SK-N-SH (cell line): Measurements from ENCODE around the gene ADD3. TPM values are rescaled to one million over a fixed set of nuclear protein-coding genes. Genes with fewer than 3 reads are reported as not detected.
A peak's percentile ranks its signal among the peaks of the same experiment; 100 is the strongest.

Experiments
- CTCF ChIA-PET: fragments of 300-600, 350-600 bp; formaldehyde crosslinking; extraction: SDS; loops from one replicate; lab custom pipeline; 2021; lab: Yijun Ruan, JAX
- POLR2A ChIA-PET: fragments of 350-600 bp; sonication (Branson Sonifier 250); formaldehyde crosslinking; extraction: SDS; loops from one replicate; lab custom pipeline; 2020; ENCODE audit warnings: antibody characterized with exemption, inconsistent platforms; lab: Yijun Ruan, JAX
- DNase-seq: peaks from one replicate; pipeline ENCODE4 v3.0.0; 2012
- H2AFZ ChIP-seq: fragments of 200-600 bp; sonication (generic); 2 replicates; pipeline ENCODE4 v1.8.1; 2016; ENCODE audit warnings: antibody characterized with exemption, mild to moderate bottlenecking, low read depth
- H3F3A ChIP-seq: fragments of 200-600 bp; sonication (generic); replicated peaks from 2 replicates; pipeline ENCODE3; 2016; ENCODE audit warnings: antibody characterized with exemption, mild to moderate bottlenecking; ENCODE audit not compliant: insufficient read depth
- H3K27ac ChIP-seq, 2 experiments: fragments of 200-500 bp in 1 of 2; fragments of 200-600 bp in 1 of 2; sonication (Bioruptor generic) in 1 of 2; sonication (generic), shearing (Covaris generic) in 1 of 2; 2 replicates each; pipeline versions ENCODE4 v1.5.1 to v1.6.1; 2014 to 2016; ENCODE audit warnings: low read depth in 2 of 2, inconsistent platforms in 1 of 2, low read length in 1 of 2, mild to moderate bottlenecking in 1 of 2, mixed read lengths in 1 of 2
- H3K27me3 ChIP-seq: fragments of 200-600 bp; sonication (generic), shearing (Covaris generic); 2 replicates; pipeline ENCODE4 v1.6.1; 2016; ENCODE audit warnings: mixed run types; ENCODE audit not compliant: insufficient read depth
- H3K36me3 ChIP-seq, 2 experiments: fragments of 200-500 bp in 1 of 2; fragments of 200-600 bp in 1 of 2; sonication (Bioruptor generic) in 1 of 2; sonication (generic) in 1 of 2; replicated peaks in 1 of 2; 2 replicates each; pipeline versions ENCODE3 to v1.5.1; 2014 to 2016; ENCODE audit warnings: low read length in 1 of 2, mild to moderate bottlenecking in 1 of 2; ENCODE audit not compliant: insufficient read depth in 2 of 2, control insufficient read depth in 1 of 2
- H3K4me1 ChIP-seq, 2 experiments: fragments of 200-500 bp in 1 of 2; fragments of 200-600 bp in 1 of 2; sonication (Bioruptor generic) in 1 of 2; sonication (generic), shearing (Covaris generic) in 1 of 2; 2 replicates each; pipeline versions ENCODE4 v1.5.1 to v1.6.1; 2014 to 2016; ENCODE audit warnings: low read depth in 1 of 2, low read length in 1 of 2, mixed run types in 1 of 2; ENCODE audit not compliant: insufficient read depth in 2 of 2, control insufficient read depth in 1 of 2
- H3K4me2 ChIP-seq: fragments of 200-600 bp; sonication (generic), shearing (Covaris generic); 2 replicates; pipeline ENCODE4 v1.6.1; 2017; ENCODE audit warnings: mixed run types
- H3K4me3 ChIP-seq, 2 experiments: fragments of 200-500 bp in 1 of 2; fragments of 200-600 bp in 1 of 2; sonication (Bioruptor generic) in 1 of 2; sonication (generic), shearing (Covaris generic) in 1 of 2; 2 replicates each; pipeline versions ENCODE4 v1.5.1 to v1.8.1; 2014 to 2016; ENCODE audit warnings: low read depth in 2 of 2, inconsistent platforms in 1 of 2, low read length in 1 of 2, mild to moderate bottlenecking in 1 of 2, mixed read lengths in 1 of 2, moderate library complexity in 1 of 2
- H3K79me2 ChIP-seq: fragments of 200-600 bp; sonication (generic); 2 replicates; pipeline ENCODE4 v1.8.1; 2017; ENCODE audit warnings: mild to moderate bottlenecking; ENCODE audit not compliant: insufficient read depth
- H3K9ac ChIP-seq: fragments of 200-600 bp; sonication (generic); 2 replicates; pipeline ENCODE4 v1.6.1; 2017; ENCODE audit warnings: mixed run types
- H3K9me2 ChIP-seq: fragments of 200-600 bp; sonication (generic); 2 replicates; pipeline ENCODE4 v1.6.1; 2017; ENCODE audit warnings: mixed run types
- H3K9me3 ChIP-seq: fragments of 200-600 bp; sonication (generic); 2 replicates; pipeline ENCODE4 v1.6.1; 2017; ENCODE audit warnings: mixed run types, mild to moderate bottlenecking, moderate library complexity
- H4K20me1 ChIP-seq: fragments of 200-600 bp; sonication (generic); 2 replicates; pipeline ENCODE4 v1.6.1; 2017; ENCODE audit warnings: mild to moderate bottlenecking, mixed run types; ENCODE audit not compliant: insufficient read depth
- CHD2 ChIP-seq: fragments of 150-350 bp; IDR thresholded peaks from 2 replicates; pipeline ENCODE4 v1.6.1; 2018; ENCODE audit warnings: low read length; ENCODE audit not compliant: partially characterized antibody
- ELF1 ChIP-seq: IDR thresholded peaks from 2 replicates; pipeline ENCODE4 v1.4.0; 2012
- EP300 ChIP-seq, 2 experiments: IDR thresholded peaks; 2 replicates each; pipeline versions ENCODE4 v1.4.0 to v1.6.1; 2012; ENCODE audit warnings: borderline replicate concordance in 1 of 2, low read depth in 1 of 2, low read length in 1 of 2
- EZH2phosphoT487 ChIP-seq: fragments of 200-600 bp; sonication (generic); IDR thresholded peaks from 2 replicates; pipeline ENCODE4 v1.6.1; 2017; ENCODE audit warnings: low read depth, mixed run types, mild to moderate bottlenecking, antibody characterized with exemption, moderate library complexity, borderline replicate concordance
- FOSL2 ChIP-seq: IDR thresholded peaks from 2 replicates; pipeline ENCODE4 v1.4.0; 2012; ENCODE audit warnings: low read depth, mild to moderate bottlenecking, moderate library complexity, borderline replicate concordance
- FOXJ3 ChIP-seq: sonication (generic); formaldehyde crosslinking; IDR thresholded peaks from 2 replicates; pipeline ENCODE4 v1.5.1; 2020; ENCODE audit warnings: mild to moderate bottlenecking, missing genetic modification reagents
- FOXM1 ChIP-seq: IDR thresholded peaks from 2 replicates; pipeline ENCODE4 v1.4.0; 2012; ENCODE audit warnings: low read depth, mild to moderate bottlenecking
- GATA2 ChIP-seq: sonication (generic); formaldehyde crosslinking; IDR thresholded peaks from 2 replicates; pipeline ENCODE4 v1.5.0; 2020; ENCODE audit warnings: mild to moderate bottlenecking, missing genetic modification reagents
- JUND ChIP-seq: IDR thresholded peaks from 2 replicates; pipeline ENCODE4 v1.4.0; 2012
- MAX ChIP-seq: IDR thresholded peaks from 2 replicates; pipeline ENCODE4 v1.4.0; 2012; ENCODE audit warnings: low read depth
- MEF2A ChIP-seq: IDR thresholded peaks from 2 replicates; pipeline ENCODE4 v1.4.0; 2012; ENCODE audit warnings: low read depth, borderline replicate concordance
- NFIC ChIP-seq: IDR thresholded peaks from 2 replicates; pipeline ENCODE4 v1.4.0; 2012; ENCODE audit warnings: borderline replicate concordance
- NRF1 ChIP-seq: IDR thresholded peaks from 2 replicates; pipeline ENCODE4 v1.6.1; 2012; ENCODE audit warnings: low read depth, mild to moderate bottlenecking, low read length
- PBX3 ChIP-seq: IDR thresholded peaks from 2 replicates; pipeline ENCODE4; 2012
- POLR2AphosphoS5 ChIP-seq: IDR thresholded peaks from 2 replicates; pipeline ENCODE4 v1.6.1; 2012; ENCODE audit warnings: low read depth, low read length
- RCOR1 ChIP-seq: fragments of 150-350 bp; IDR thresholded peaks from 2 replicates; pipeline ENCODE4 v1.6.1; 2017; ENCODE audit warnings: antibody characterized with exemption, low read length
- SIN3A ChIP-seq: IDR thresholded peaks from 2 replicates; pipeline ENCODE4 v1.6.1; 2012; ENCODE audit warnings: low read depth, mild to moderate bottlenecking, low read length, moderate library complexity, borderline replicate concordance
- SMC3 ChIP-seq: IDR thresholded peaks from 2 replicates; pipeline ENCODE4 v1.6.1; 2012; ENCODE audit warnings: low read depth, low read length, improper control_type of control experiment
- TAF1 ChIP-seq: IDR thresholded peaks from 2 replicates; pipeline ENCODE4 v1.6.1; 2012; ENCODE audit warnings: low read depth, mild to moderate bottlenecking, low read length, moderate library complexity, borderline replicate concordance
- TCF12 ChIP-seq: IDR thresholded peaks from 2 replicates; pipeline ENCODE4 v1.4.0; 2012
- USF1 ChIP-seq: IDR thresholded peaks from 2 replicates; pipeline ENCODE4 v1.4.0; 2012; ENCODE audit warnings: low read depth, borderline replicate concordance
- ZBTB33 ChIP-seq: IDR thresholded peaks from 2 replicates; pipeline ENCODE4 v1.4.0; 2012; ENCODE audit warnings: low read depth, borderline replicate concordance
- WGBS: methylation state at CpG from one replicate; pipeline ENCODE4 v1.1.6; 2017; ENCODE audit warnings: low lambda C conversion rate; 5-methylcytosine and 5-hydroxymethylcytosine counted together
- polyA plus RNA-seq, 3 experiments: library from polyadenylated mRNA; depleted of rRNA; stranded (reverse); fragments of >200 nt; gene quantifications; 2 replicates each; pipeline ENCODE4 v1.2.3, GENCODE V29; 2012

The ADD3 gene
- polyA plus RNA-seq, 1 of the 3 experiments (the other 2 are of a cell fraction) = 27.6 TPM

GRCh38 chr10:109992485-109992884, 15.3 kb upstream of the ADD3 start:
- Histone ChIP-seq H3K4me2 (peak overlapping the region; percentile 23; the same call in 1 of the 2 replicates), H2AFZ (peak overlapping the region; percentile 47; the same call in 1 of the 2 replicates), H3K9ac (peak overlapping the region; percentile 27; the same call in 1 of the 2 replicates), H3K4me3 (no peak overlapping the region), H3K27me3 (no peaks in the 10 kb centered on the region), H3K27ac (peak overlapping the region; percentile 67 to 76; a peak in 3 of 4 replicates), H3K79me2 (no peaks in the 10 kb centered on the region), H3K4me1 (peaks cover 3 to 26% of the 10 kb centered on the region in 2 experiments; a peak in 3 of 4 replicates), H3F3A (peaks cover 12% of the 10 kb centered on the region), H4K20me1 (no peaks in the 10 kb centered on the region), H3K36me3 (no peaks in the 10 kb centered on the region), H3K9me3 (no peaks in the 10 kb centered on the region), H3K9me2 (no peaks in the 10 kb centered on the region)
- 41% methylated on average over 3 of the region's 3 CpGs for WGBS
- ChIA-PET CTCF (interaction anchor here (2.2 kb wide), 1 partner anchor 12 kb away, joined by 5 read pairs; no protein-coding TSS in a partner anchor), POLR2A (no interaction called here)
- TF ChIP-seq USF1 = no peak
- no peak for TF ChIP-seq POLR2AphosphoS5
- TF ChIP-seq FOXJ3 (CRISPR knock-in tag) = no peak
- no peak for TF ChIP-seq EZH2phosphoT487
- TF ChIP-seq RCOR1 = no peak
- no peak for TF ChIP-seq MEF2A
- no peak for TF ChIP-seq TAF1
- TF ChIP-seq ZBTB33 = no peak
- peak; percentile 56 for TF ChIP-seq PBX3
- no peak for TF ChIP-seq ELF1
- TF ChIP-seq SIN3A = no peak
- no peak for TF ChIP-seq GATA2 (CRISPR knock-in tag)
- TF ChIP-seq CHD2 = no peak
- peak; percentile 59; the same call in 1 of the 2 replicates for TF ChIP-seq MAX
- no peak for TF ChIP-seq SMC3
- TF ChIP-seq NFIC = no peak
- TF ChIP-seq FOSL2 = peak; percentile 42; the same call in 1 of the 2 replicates
- TF ChIP-seq NRF1 = no peak
- TF ChIP-seq FOXM1 = no peak
- peak in 1 of 2 experiments; percentile 40; a peak in 1 of 4 replicates for TF ChIP-seq EP300 (IDR thresholded peaks at IDR 0.05; ENCODE audit: borderline replicate concordance in 1 of 2, low read depth in 1 of 2, low read length in 1 of 2)
- TF ChIP-seq TCF12 = peak; percentile 88
- TF ChIP-seq JUND = peak; percentile 68
- no peak for DNase-seq
